Measurements from ENCODE around the gene ROR2. TPM values are rescaled to one million over a fixed set of nuclear protein-coding genes. Genes with fewer than 3 reads are reported as not detected.

ROR2 gene
- total and polyA plus RNA-seq, 2 of the 13 experiments (the other 11 are each of a cell fraction or from before 2014, with no cell fraction given) = not detected

DNA sequence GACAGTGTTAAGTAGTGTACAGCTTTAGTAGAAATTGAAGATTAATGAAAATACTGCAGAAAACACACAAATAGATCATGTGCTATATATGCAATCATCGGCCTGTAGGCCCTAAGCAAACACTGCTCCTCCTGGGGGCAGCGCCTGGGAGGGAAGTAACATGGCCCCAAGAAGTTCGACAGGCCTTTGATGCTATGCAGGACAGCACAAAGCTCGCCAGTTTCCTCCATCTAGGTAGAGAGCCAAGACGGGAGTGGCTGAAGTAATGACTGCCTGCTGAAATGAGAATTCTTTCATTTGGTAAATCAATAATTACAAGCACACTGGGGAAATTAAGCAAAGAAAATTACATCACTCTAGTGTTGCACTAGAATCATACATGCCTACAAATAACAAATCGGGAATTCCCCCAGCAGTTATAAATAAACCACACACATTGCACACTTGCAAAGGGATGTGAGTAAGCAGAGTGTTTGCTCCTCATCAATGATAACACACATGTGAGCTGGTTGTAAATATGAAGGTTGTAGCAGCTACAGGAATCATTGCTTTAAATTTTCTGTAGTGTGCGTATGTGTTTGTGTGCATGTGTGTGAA lies 306.4 kb downstream of the ROR2 start:
- DNase-seq (ENCODE audit: low spot score) (no peak), FAIRE-seq (no peak), ATAC-seq (no peak)
- 13% methylated on average over 7 of the region's 7 CpGs for WGBS (ENCODE audit: low lambda C conversion rate)
- ChIA-PET POLR2A (no interaction called here), CTCF (ENCODE audit: low intra/inter-chr PET ratio, low total read pairs) (no interaction called here)
- no TSS peak for BruUV-seq (replicated peaks)
- intact Hi-C loops (cut with micrococcal nuclease; ENCODE audit: unreplicated experiment) (no loop called here), in situ Hi-C loops (cut with HindIII; ENCODE audit: extremely low pct_ligation_motif_present, low pct_unique_long_range_greater_than_20kb) (no loop called here)
- Histone ChIP-seq H3K9ac (ENCODE audit: insufficient read depth, low read depth, low read length) (no peak overlapping the region), H3K9me3 (ENCODE audit: low read length) (no peaks in the 10 kb centered on the region), H3K27ac (ENCODE audit: extremely low read length, insufficient read depth, low read length) (no peak overlapping the region), H4K20me1 (ENCODE audit: insufficient read depth, low read length) (no peaks in the 10 kb centered on the region), H3K4me1 (ENCODE audit: insufficient read depth, low read length) (no peaks in the 10 kb centered on the region), H2AFZ (ENCODE audit: low read length) (no peak overlapping the region), H3K4me3 (replicated peaks in 1 of 3; ENCODE audit: insufficient read depth in 1 of 3, low read depth in 2 of 3, low read length in 3 of 3) (no peak overlapping the region), H3K79me2 (ENCODE audit: insufficient read depth, low read length) (no peaks in the 10 kb centered on the region), H3K36me3 (replicated peaks in 1 of 2; ENCODE audit: control insufficient read depth in 1 of 2, insufficient read depth in 2 of 2, low read length in 2 of 2) (no peaks in the 10 kb centered on the region), H3K4me2 (ENCODE audit: low read depth, low read length) (no peak overlapping the region), H3K27me3 (ENCODE audit: control insufficient read depth in 1 of 2, insufficient read depth in 2 of 2, low read length in 2 of 2) (peaks cover 0 to 3% of the 10 kb centered on the region in 2 experiments; a peak in 2 of 5 replicates)
- TF ChIP-seq MEIS2 (CRISPR knock-in tag; IDR thresholded peaks at IDR 0.05) = no peak
- TF ChIP-seq, protein P1, sequence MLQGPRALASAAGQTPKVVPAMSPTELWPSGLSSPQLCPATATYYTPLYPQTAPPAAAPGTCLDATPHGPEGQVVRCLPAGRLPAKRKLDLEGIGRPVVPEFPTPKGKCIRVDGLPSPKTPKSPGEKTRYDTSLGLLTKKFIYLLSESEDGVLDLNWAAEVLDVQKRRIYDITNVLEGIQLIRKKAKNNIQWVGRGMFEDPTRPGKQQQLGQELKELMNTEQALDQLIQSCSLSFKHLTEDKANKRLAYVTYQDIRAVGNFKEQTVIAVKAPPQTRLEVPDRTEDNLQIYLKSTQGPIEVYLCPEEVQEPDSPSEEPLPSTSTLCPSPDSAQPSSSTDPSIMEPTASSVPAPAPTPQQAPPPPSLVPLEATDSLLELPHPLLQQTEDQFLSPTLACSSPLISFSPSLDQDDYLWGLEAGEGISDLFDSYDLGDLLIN (CRISPR knock-in tag; IDR thresholded peaks at IDR 0.05; ENCODE audit: borderline replicate concordance) = no peak
- no peak for TF ChIP-seq ARID2 (CRISPR knock-in tag; IDR thresholded peaks at IDR 0.05; ENCODE audit: borderline replicate concordance)
- no peak for TF ChIP-seq FOXP1 (IDR thresholded peaks at IDR 0.05)
- no peak for TF ChIP-seq FOXP1 (CRISPR knock-in tag; IDR thresholded peaks at IDR 0.05)
- no peak for TF ChIP-seq NPAS2 (CRISPR knock-in tag; IDR thresholded peaks at IDR 0.05; ENCODE audit: borderline replicate concordance)
- TF ChIP-seq ZNF569 (CRISPR knock-in tag; IDR thresholded peaks at IDR 0.05; ENCODE audit: borderline replicate concordance) = no peak
- TF ChIP-seq, protein P2, sequence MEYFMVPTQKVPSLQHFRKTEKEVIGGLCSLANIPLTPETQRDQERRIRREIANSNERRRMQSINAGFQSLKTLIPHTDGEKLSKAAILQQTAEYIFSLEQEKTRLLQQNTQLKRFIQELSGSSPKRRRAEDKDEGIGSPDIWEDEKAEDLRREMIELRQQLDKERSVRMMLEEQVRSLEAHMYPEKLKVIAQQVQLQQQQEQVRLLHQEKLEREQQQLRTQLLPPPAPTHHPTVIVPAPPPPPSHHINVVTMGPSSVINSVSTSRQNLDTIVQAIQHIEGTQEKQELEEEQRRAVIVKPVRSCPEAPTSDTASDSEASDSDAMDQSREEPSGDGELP (IDR thresholded peaks at IDR 0.05; ENCODE audit: borderline replicate concordance, low read depth) = no peak
